ENCODE measurements around the gene SUGP1. TPM values are rescaled to one million over a fixed set of nuclear protein-coding genes. Genes with fewer than 3 reads are reported as not detected.

The SUGP1 gene
- total RNA-seq, 4 donors from 2014 or later: 20.0 to 45.1 (median 37.4) TPM

DNA sequence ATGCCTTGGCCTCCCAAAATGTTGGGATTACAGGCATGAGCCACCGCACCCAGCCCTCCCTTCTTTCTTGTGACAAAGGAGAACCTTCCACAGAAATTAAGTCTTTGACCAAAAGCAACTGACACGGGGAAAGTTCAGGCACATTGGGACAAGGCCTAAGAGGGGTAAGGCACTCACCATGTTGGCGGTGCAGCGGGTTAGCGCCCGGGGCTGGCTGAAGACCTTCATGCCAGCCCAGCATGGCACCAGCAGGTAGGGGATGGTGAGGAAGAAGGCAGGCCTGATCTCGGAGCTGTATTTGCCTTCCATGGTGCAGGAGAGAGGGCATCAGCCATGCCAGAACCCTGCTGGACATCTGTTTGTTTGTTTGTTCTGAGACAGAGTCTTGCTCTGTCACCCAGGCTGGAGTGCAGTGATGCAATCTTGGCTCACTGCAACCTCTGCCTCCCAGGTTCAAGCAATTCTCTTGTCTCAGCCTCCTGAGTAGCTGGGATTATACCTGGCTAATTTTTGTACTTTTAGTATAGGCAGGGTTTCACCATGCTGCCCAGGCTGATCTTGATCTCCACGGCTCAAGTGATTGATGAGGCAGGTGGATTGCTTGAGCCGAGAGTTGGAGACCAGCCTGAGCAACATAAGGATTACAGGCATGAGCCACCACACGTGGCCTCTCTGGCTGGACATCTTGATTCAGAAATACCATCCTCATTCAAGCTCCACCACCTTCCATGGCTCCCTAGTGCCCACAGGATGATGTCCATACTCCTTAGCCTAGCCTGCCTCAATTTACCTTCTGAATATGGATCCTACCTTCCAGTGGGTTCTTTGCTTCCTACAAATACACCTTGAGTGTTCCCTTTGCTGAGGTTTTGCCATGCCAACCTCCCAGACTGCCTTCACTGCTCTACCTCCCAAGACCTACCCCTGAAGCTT lies 51.6 kb downstream of the SUGP1 start:
- Histone ChIP-seq H3K4me1 (peaks cover 0 to 9% of the 10 kb centered on the region in 2 donors), H3K27ac (no peak overlapping the region), H3K36me3 (no peaks in the 10 kb centered on the region), H3K4me3 (replicated peaks in 1 of 3) (no peak overlapping the region), H3K27me3 (no peaks in the 10 kb centered on the region), H3K9me3 (no peaks in the 10 kb centered on the region)
- no peak for TF ChIP-seq POLR2A (IDR thresholded peaks at IDR 0.05)
- TF ChIP-seq, protein P1, sequence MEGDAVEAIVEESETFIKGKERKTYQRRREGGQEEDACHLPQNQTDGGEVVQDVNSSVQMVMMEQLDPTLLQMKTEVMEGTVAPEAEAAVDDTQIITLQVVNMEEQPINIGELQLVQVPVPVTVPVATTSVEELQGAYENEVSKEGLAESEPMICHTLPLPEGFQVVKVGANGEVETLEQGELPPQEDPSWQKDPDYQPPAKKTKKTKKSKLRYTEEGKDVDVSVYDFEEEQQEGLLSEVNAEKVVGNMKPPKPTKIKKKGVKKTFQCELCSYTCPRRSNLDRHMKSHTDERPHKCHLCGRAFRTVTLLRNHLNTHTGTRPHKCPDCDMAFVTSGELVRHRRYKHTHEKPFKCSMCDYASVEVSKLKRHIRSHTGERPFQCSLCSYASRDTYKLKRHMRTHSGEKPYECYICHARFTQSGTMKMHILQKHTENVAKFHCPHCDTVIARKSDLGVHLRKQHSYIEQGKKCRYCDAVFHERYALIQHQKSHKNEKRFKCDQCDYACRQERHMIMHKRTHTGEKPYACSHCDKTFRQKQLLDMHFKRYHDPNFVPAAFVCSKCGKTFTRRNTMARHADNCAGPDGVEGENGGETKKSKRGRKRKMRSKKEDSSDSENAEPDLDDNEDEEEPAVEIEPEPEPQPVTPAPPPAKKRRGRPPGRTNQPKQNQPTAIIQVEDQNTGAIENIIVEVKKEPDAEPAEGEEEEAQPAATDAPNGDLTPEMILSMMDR (IDR thresholded peaks at IDR 0.05): no peak
- intact Hi-C loops (cut with DNase I): no loop called here
- 76 to 85% methylated on average over 4 to 10 of the region's 10 CpGs for WGBS, 2 donors
- DNase-seq: no peak

DNA sequence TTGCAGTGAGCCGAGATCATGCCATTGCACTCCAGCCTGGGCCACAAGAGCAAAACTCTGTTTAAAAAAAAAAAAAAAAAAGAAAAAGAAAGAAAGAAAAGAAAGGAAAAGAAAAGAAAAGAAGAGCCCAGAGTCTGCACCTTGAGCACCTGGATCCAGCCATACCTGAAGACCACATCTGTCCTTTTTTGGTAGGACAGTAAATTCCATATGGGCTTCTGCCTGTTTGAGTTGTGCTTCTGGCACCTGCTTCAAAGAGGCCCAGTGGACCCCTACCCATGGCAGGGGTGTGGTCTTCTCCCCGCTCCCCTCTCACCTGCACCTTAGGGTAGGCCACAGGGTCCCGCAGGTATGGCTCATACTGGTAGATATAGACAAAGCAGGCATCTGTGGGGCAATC lies 53.0 kb downstream of the SUGP1 start:
- H3K36me3 ChIP-seq: no peaks in the 10 kb centered on the region
- no peak for DNase-seq
- TF ChIP-seq, protein P1 (IDR thresholded peaks at IDR 0.05): no peak
- no peak for TF ChIP-seq POLR2A (IDR thresholded peaks at IDR 0.05)
- H3K4me1 ChIP-seq: no peaks in the 10 kb centered on the region
- no peak overlapping the region for H3K4me3 ChIP-seq (replicated peaks in 1 of 3)
- no peaks in the 10 kb centered on the region for H3K9me3 ChIP-seq
- no peaks in the 10 kb centered on the region for H3K27me3 ChIP-seq
- no peak overlapping the region for H3K27ac ChIP-seq
- 85 to 97% methylated on average over 3 of the region's 3 CpGs for WGBS, 2 donors
- intact Hi-C loops (cut with DNase I): no loop called here

DNA sequence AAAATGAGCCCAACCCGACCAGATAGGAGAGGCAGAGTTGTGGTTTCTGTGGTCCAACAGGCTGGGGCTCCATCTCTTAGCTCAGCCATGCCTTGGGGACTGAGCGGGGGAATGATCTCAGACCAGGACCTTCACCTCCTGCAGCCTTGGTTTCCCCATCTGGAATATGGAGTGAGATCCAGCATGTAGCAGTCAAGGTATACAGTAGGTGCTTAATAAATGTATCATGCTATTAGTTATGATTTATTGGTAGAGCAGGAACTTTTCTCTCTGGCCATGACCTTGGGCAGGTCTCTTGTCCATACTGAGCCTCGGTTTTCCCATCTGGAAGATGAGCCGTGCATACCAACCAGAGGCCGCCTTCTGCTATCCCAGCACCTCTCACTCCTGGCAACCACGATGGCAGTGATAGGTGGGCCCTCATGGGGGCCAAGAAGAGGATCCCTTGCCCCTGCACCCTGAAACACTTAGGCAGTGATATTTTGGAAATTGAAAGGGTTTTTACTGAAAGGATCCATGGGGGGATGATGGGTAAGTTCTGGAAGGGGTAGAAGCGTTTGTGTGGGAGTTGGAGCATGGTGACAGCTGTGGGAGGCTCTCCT lies 56.3 kb downstream of the SUGP1 start:
- peaks cover 6 to 7% of the 10 kb centered on the region in 2 donors for H3K4me1 ChIP-seq
- intact Hi-C loops (cut with DNase I): no loop called here
- TF ChIP-seq POLR2A (IDR thresholded peaks at IDR 0.05): no peak
- TF ChIP-seq, protein P1 (IDR thresholded peaks at IDR 0.05): no peak
- DNase-seq: no peak
- H3K36me3 ChIP-seq: no peaks in the 10 kb centered on the region
- no peak overlapping the region for H3K4me3 ChIP-seq (replicated peaks in 1 of 3)
- no peak overlapping the region for H3K27ac ChIP-seq
- no peaks in the 10 kb centered on the region for H3K9me3 ChIP-seq
- H3K27me3 ChIP-seq: no peaks in the 10 kb centered on the region
- 81 to 85% methylated on average over 7 of the region's 7 CpGs for WGBS, 2 donors

DNA sequence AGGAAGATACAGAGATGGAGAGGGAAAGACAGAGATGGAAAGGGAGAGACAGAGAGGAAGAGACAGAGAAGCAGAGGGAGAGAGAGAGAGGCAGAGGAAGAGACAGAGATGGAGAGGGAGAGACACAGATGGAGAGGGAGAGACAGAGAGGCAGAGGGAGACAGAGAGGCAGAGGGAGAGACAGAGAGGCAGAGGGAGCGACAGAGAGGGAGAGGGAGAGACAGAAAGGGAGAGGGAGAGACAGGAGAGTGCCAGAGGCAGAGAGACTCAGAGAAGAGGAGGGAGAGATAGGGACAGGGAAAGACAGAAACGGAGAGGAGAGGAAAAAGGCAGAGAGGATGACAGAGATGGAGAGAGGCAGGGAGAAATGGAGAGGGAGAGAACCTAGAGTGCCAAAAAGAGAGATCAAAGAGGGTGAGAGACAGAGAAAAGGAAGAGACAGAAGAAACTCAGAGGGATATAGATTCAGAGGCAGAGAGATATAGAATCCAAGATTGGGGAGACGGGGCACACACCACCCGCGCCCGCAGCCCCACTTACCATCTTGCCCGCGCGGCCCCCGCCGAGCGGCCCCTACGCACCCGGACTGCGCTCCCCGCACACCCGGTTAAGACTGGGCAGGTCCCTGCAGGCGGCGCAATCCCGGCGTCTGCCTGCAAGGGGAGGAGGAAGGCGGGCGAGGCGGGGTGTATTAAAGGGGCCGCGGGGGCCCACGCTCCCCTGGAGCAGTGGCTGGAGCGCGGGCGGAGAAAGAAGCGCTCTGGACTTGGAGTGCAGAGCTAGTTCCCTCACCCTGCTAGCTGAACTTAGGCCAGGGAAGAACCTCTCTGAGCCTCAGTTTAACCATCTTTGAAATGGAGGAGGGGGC lies 57.9 kb downstream of the SUGP1 start:
- Histone ChIP-seq H3K36me3 (no peaks in the 10 kb centered on the region), H3K27ac (no peak overlapping the region), H3K27me3 (no peaks in the 10 kb centered on the region), H3K4me1 (peaks cover 6 to 7% of the 10 kb centered on the region in 2 donors), H3K9me3 (no peaks in the 10 kb centered on the region), H3K4me3 (replicated peaks in 1 of 3) (no peak overlapping the region)
- intact Hi-C loops (cut with DNase I): no loop called here
- TF ChIP-seq POLR2A (IDR thresholded peaks at IDR 0.05): no peak
- TF ChIP-seq, protein P1 (IDR thresholded peaks at IDR 0.05): no peak
- DNase-seq: no peak
- 7% methylated on average over 12 to 17 of the region's 31 CpGs for WGBS, 2 donors
